CD4-positive, alpha-beta T cell treated with Interleukin-21 for 1 hour (primary cell): ENCODE data around the gene SIVA1.

Experiments
- DNase-seq: peaks from one replicate; pipeline ENCODE4 v3.0.0-alpha.2; 2020

Gene SIVA1

GRCh38 chr14:104799244-104800014 lies 46.5 kb downstream of the SIVA1 start:
- DNase-seq = peak; percentile 32

DNA sequence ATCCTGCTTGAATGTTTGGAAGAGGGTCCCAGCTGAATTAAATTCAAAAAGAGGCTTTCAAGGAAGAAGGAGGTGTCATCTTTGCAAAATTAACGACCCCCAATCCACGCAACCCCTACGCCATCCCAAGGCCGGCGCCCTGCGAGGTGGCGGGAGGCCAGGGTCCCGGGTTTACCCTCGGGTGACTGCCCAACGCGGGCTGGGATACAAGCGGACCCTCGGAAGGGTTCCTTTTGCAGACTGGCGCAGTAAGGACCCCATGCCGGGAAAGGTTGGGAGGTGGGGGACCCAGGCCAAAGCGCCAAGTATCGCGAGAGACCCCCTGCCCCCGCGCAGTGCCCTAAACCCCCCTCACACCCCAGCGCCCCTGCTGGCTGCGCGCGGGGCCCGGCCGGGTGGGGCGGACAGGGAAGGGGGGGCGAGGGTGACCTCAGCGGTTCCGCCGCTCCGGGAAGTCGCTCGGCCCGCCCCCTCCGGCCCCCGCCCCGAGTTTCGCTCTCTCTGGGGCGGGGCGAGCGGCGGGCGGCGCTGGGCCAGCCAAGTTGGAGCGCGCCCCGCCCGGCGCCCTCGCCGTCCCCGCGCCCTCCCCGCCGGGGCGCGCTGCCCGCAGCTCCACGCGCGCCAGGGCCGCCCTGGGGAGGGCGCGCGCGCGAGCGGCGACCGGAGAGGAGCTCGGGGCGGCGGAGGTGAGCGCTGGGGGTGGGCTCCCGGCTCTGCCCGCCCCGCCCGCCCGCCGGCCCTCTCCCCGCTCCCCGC lies 47.2 kb downstream of the SIVA1 start:
- peak; percentile 89 for DNase-seq

DNA sequence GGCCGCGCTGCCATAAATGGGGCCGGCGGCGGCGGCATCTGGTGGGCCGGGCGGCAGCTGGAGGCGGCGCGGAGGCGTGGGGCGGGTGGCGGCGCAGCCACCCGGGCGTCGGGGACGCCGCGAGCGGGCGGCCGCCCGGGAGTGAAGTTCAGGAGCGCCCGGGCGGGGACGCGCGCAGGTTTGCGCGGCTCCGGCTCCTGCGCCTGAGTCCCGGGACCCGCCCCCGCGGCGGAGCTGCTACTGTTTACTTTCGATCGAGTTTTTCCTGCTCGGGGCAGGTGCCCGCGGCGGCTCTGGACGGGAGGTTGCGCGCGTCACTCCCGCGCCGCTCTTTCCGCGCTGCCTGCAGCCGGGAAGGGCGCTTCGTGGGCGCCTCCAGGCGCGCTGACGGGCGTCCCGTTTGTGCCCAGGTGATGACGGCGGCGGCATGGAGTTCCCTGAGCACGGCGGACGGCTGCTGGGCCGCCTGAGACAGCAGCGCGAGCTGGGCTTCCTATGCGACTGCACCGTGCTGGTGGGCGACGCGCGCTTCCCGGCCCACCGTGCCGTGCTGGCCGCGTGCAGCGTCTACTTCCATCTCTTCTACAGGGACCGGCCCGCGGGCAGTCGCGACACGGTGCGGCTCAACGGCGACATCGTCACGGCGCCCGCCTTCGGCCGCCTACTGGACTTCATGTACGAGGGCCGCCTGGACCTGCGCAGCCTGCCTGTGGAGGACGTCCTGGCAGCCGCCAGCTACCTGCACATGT lies 48.0 kb downstream of the SIVA1 start, which contains the start of gene ZBTB42:
ZBTB42 (plus strand) TSS at position 331 of the 749 bp plus-strand sequence; CDS start at position 428, 97 bp downstream.
- peak; percentile 80 for DNase-seq

DNA sequence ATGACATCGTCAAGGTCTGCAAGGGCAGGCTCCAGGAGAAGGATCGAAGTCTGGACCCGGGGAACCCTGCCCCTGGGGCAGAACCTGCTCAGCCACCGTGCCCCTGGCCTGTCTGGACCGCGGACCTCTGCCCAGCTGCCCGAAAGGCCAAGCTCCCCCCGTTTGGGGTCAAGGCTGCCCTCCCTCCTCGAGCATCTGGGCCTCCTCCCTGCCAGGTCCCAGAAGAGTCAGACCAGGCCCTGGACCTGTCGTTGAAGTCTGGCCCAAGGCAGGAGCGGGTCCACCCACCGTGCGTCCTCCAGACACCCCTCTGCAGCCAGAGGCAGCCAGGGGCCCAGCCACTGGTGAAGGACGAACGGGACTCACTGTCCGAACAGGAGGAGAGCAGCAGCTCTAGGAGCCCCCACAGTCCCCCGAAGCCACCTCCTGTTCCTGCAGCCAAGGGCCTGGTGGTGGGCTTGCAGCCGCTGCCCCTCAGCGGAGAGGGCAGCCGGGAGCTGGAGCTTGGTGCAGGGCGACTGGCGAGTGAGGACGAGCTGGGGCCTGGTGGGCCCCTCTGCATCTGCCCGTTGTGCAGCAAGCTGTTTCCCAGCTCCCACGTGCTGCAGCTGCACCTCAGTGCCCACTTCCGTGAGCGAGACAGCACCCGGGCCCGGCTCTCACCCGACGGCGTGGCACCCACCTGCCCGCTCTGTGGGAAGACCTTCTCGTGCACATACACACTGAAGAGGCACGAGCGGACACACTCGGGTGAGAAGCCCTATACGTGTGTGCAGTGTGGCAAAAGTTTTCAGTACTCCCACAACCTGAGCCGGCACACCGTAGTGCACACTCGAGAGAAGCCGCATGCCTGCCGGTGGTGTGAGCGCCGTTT lies 48.8 kb downstream of the SIVA1 start:
- no peak for DNase-seq

DNA sequence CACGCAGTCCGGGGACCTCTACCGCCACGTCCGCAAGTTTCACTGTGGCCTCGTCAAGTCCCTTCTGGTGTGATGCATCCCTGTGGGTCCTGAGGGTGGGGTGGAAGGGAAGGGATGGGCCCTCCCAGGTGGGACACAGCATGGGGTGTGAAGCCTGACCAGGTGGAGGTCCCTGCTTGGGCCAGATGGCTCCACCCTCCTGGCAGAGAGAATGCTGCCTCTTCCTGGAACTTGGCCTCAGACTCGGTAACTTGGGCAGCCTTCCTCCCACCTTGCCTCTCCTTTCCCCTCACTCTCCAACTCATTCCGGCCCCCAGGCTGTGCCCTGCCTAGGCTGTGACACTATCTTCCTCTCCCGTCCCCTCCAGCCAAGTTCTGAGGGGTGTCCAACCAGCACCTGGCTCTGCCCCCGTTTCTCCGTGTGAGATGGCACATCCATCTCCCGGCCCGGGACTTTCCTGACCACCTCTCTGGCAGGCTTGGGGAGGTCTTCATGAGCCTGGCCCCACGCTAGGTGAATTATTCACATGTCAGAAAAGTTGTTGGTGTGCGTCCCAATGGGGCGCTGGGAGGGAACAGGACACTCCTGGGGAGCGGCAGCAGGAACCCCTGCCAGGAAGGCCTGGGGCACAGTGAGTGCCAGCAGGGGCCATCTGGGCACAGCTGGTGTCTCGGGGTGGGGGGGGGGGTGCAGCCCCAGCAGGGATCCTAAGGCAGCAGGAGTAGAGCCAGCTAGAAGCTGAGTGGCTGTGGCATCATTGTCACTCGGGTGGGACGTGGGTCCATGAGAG lies 49.6 kb downstream of the SIVA1 start:
- no peak for DNase-seq

DNA sequence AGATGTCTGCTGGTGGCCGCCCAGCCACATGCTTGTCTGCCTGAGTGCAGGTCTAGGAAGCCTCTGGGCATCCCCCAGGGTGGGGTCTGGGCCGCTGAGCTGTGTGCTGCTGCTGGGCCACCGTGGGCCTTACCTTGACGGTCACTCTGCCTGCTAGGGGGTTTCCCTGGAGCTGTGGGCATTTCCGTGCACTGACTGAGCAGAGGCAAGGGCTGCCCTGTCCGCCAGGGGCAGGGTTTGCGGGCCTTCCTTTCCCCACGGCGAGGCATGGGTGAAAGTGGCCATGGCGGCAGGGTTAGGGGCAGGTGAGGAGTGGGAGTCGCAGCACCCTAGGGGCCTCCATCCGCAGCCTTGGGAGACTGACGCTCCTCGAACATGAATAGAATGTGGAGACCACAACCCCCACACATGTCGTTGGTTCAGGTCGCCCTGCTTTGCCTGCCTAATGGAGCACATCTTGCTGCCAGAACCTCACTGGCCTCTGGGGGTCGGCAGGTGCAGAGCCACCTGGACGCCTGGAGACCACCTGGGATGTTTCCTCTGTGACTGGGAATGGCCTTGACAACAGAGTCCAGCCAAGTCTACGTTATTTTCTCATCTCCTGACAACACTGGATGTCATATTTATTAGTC lies 50.4 kb downstream of the SIVA1 start:
- DNase-seq = no peak

DNA sequence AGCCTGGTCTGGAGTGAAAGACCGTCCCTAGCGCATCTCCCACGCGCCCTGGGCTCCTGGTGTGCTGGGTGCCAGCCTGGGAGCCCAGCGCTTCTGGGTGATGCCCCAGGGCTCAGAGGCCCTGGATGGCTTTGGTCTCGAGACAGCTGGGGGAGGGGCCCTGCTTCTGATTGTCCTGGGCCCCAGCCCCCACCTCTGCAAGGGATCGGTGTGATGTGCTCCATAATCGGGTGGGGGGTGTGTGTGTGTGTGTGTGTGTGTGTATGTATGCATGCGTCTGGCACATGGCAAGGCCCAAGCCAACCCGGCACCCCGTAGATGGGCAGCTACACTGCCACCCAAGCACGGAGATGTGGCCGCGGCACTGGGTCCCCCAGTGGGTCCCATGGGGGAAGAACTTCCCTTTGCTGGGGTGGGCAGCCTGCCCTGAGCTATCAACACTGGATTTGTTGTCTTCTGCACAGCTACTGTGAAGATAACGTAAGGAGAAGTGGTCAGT lies 51.0 kb downstream of the SIVA1 start:
- no peak for DNase-seq

GRCh38 chr14:104804481-104805325 lies 51.8 kb downstream of the SIVA1 start:
- no peak for DNase-seq

DNA sequence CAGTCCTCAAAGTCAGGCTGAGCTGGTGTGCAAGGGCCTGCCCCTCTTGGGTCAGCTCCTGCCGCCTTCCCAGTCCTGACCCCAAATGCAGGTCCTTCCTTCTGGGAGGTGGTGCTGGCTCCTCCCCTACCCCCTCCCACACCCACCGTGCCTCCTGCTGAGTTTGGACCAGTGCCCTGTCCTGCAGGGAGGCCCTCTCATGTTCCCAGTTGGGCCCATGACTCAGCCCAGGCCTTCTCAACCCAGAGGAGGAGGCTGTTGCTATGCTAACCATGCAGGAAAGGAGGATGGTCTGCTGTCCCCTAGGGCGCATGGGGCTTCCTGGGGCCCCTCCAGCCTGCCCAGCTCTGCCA lies 52.4 kb downstream of the SIVA1 start:
- DNase-seq = no peak

- no peak for DNase-seq
Measured at GRCh38 chr14:104805941-104806624, 53.1 kb downstream of the SIVA1 start.

GRCh38 chr14:104806625-104807465 lies 53.9 kb downstream of the SIVA1 start:
- DNase-seq = no peak

DNA sequence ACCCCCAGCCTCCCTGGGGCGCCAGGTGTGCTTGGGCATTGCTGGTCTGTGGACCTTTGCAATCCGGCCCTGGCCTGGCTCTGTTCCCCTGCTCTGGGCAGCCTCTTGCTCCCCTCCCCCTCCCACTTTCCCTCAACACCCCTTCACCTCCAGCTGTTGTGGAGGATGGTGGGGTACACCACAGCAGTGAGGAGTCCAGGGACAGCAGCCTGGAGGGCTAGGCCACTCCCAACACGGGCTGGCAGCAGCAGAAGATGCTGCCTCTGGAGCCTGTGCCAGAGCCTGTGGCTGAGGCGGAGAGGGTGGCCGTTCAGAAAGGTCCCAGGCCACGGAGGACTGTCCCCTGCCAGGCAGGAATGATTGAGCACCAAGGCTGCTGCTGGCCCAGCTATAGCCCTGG lies 55.5 kb downstream of the SIVA1 start:
- DNase-seq = no peak
